Trophoblast cell (in vitro differentiated cells and primary cell): ENCODE data around the gene AGAP1.

Experiments
- DNase-seq, 2 donors: peaks; one replicate each; pipeline ENCODE4 v3.0.0-alpha.2; 2016
- H2AFZ ChIP-seq: 2 replicates; pipeline ENCODE4 v1.6.1; 2013; ENCODE audit warnings: low read length, moderate library complexity, mild to moderate bottlenecking; ENCODE audit not compliant: insufficient read depth, poor library complexity
- H2AK5ac ChIP-seq: 2 replicates; pipeline ENCODE4 v1.6.1; 2013; ENCODE audit warnings: mild to moderate bottlenecking, low read length
- H2BK120ac ChIP-seq: 2 replicates; pipeline ENCODE4 v1.6.1; 2013; ENCODE audit warnings: low read length, mild to moderate bottlenecking, moderate library complexity; ENCODE audit not compliant: insufficient read depth, poor library complexity
- H2BK12ac ChIP-seq: 2 replicates; pipeline ENCODE4 v1.6.1; 2013; ENCODE audit warnings: mild to moderate bottlenecking, low read length, moderate library complexity
- H2BK5ac ChIP-seq: 2 replicates; pipeline ENCODE4 v1.6.1; 2013; ENCODE audit warnings: low read length, low read depth, moderate library complexity, mild to moderate bottlenecking; ENCODE audit not compliant: poor library complexity
- H3K14ac ChIP-seq: 2 replicates; pipeline ENCODE4 v1.6.1; 2013; ENCODE audit warnings: mild to moderate bottlenecking, low read length
- H3K18ac ChIP-seq: 2 replicates; pipeline ENCODE4 v1.6.1; 2013; ENCODE audit warnings: mild to moderate bottlenecking, low read length
- H3K23ac ChIP-seq: 2 replicates; pipeline ENCODE4 v1.6.1; 2013; ENCODE audit warnings: low read length
- H3K27ac ChIP-seq: 2 replicates; pipeline ENCODE4 v1.5.1; 2013; ENCODE audit warnings: low read depth, mild to moderate bottlenecking, inconsistent platforms, low read length, moderate library complexity
- H3K27me3 ChIP-seq: 2 replicates; pipeline ENCODE4 v1.6.1; 2013; ENCODE audit warnings: inconsistent platforms, mild to moderate bottlenecking, low read length, moderate library complexity; ENCODE audit not compliant: insufficient read depth
- H3K36me3 ChIP-seq, 2 experiments: 1 replicate in 1 of 2; 2 replicates in 1 of 2; pipeline ENCODE4 v1.6.1; 2013; ENCODE audit warnings: low read length in 2 of 2, mild to moderate bottlenecking in 2 of 2, moderate library complexity in 1 of 2; ENCODE audit not compliant: insufficient read depth in 2 of 2, control insufficient read depth in 1 of 2
- H3K4ac ChIP-seq: 2 replicates; pipeline ENCODE4 v1.6.1; 2013; ENCODE audit warnings: low read depth, mild to moderate bottlenecking, low read length, moderate library complexity
- H3K4me1 ChIP-seq, 2 experiments: 1 replicate in 1 of 2; 2 replicates in 1 of 2; pipeline ENCODE4 v1.6.1; 2013; ENCODE audit warnings: low read length in 2 of 2, mild to moderate bottlenecking in 2 of 2, moderate library complexity in 1 of 2; ENCODE audit not compliant: insufficient read depth in 2 of 2, control insufficient read depth in 1 of 2
- H3K4me2 ChIP-seq: 2 replicates; pipeline ENCODE4 v1.6.1; 2013; ENCODE audit warnings: inconsistent platforms, mild to moderate bottlenecking, low read length, moderate library complexity
- H3K4me3 ChIP-seq: 2 replicates; pipeline ENCODE4 v1.5.1; 2013; ENCODE audit warnings: mild to moderate bottlenecking, low read depth, low read length, inconsistent platforms
- H3K79me1 ChIP-seq: one replicate; pipeline ENCODE4 v1.6.1; 2013; ENCODE audit warnings: low read length
- H3K79me2 ChIP-seq: 2 replicates; pipeline ENCODE4 v1.6.1; 2013; ENCODE audit warnings: low read length, mild to moderate bottlenecking; ENCODE audit not compliant: control insufficient read depth, insufficient read depth, poor library complexity
- H3K9ac ChIP-seq: 2 replicates; pipeline ENCODE4 v1.6.1; 2013; ENCODE audit warnings: mild to moderate bottlenecking, low read length
- H3K9me3 ChIP-seq: 2 replicates; pipeline ENCODE4 v1.6.1; 2013; ENCODE audit warnings: low read depth, mild to moderate bottlenecking, control low read depth, inconsistent platforms, low read length; ENCODE audit not compliant: insufficient read depth
- H4K12ac ChIP-seq: 2 replicates; pipeline ENCODE4 v1.6.1; 2013; ENCODE audit warnings: low read depth, mild to moderate bottlenecking, low read length, moderate library complexity
- H4K8ac ChIP-seq: 2 replicates; pipeline ENCODE4 v1.6.1; 2013; ENCODE audit warnings: low read depth, mild to moderate bottlenecking, low read length, moderate library complexity
- H4K91ac ChIP-seq: one replicate; pipeline ENCODE4 v1.6.1; 2013; ENCODE audit warnings: low read depth, mild to moderate bottlenecking, low read length, moderate library complexity
- WGBS: extraction: QIAGEN DNeasy Blood & Tissue Kit; methylation state at CpG from one replicate; pipeline ENCODE4 v1.1.7; 2013; ENCODE audit warnings: missing lambda C conversion rate; ENCODE audit not compliant: insufficient read length, insufficient coverage; ENCODE audit errors: extremely low coverage; 5-methylcytosine and 5-hydroxymethylcytosine counted together

The AGAP1 gene

DNA sequence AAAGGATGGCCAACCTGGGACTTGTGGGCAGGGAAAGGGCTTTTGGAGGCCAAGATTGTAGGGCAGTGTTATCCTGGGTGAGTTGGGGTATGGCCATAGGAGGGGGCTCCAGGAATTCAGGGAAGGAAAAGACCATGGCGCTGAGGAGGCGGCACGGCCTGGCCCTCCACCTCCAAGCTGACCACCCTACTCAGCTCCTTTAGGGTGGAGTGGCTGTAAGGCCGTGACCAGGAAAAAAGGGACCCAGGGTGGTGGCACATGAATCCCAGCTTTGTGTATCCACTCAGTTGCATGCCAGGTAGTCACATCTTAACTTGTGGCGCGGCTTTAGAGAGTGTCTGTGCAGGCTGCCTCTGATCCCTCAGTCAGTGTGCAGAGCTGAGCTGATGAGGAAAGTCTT, 168.1 kb downstream of the AGAP1 start:
- no peak overlapping the region for H2BK120ac ChIP-seq
- no CpG with 5 or more reads among the region's 6 CpGs for WGBS
- H4K8ac ChIP-seq: no peak overlapping the region
- H2AFZ ChIP-seq: no peak overlapping the region
- peaks cover 2% of the 10 kb centered on the region for H3K9me3 ChIP-seq
- no peaks in the 10 kb centered on the region for H3K27me3 ChIP-seq
- no peaks in the 10 kb centered on the region for H3K79me2 ChIP-seq
- H3K4me2 ChIP-seq: no peak overlapping the region
- no peak overlapping the region for H4K91ac ChIP-seq
- no peak for DNase-seq
- no peaks in the 10 kb centered on the region for H3K79me1 ChIP-seq
- H4K12ac ChIP-seq: no peak overlapping the region
- H2BK5ac ChIP-seq: no peak overlapping the region
- no peak overlapping the region for H3K23ac ChIP-seq
- no peak overlapping the region for H3K27ac ChIP-seq
- H2AK5ac ChIP-seq: no peak overlapping the region
- no peak overlapping the region for H3K9ac ChIP-seq
- no peak overlapping the region for H3K18ac ChIP-seq
- peaks cover 0 to 2% of the 10 kb centered on the region in 2 experiments for H3K4me1 ChIP-seq
- H2BK12ac ChIP-seq: no peak overlapping the region
- H3K4me3 ChIP-seq: no peak overlapping the region
- no peak overlapping the region for H3K14ac ChIP-seq
- H3K4ac ChIP-seq: no peak overlapping the region
- no peaks in the 10 kb centered on the region for H3K36me3 ChIP-seq

DNA sequence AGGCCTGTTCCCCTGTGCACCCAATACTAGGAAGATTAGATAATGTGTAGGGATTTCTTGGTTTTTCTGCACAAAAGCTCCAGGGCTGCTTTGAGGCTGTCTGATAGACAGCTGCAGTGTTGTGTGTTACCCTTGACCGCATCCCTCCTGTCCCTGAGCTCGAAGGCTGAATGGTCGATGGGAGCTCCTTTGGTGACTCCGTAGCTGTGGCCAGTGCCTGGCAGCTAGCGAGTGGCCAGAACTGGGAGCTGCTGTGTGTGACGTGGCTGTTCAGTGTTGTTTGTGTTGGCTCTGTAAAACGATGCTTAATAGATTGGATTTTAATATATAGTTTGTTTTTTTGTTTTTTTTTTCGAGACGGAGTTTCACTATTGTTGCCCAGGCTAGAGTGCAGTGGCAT, 170.0 kb downstream of the AGAP1 start:
- Histone ChIP-seq H2BK12ac (no peak overlapping the region), H3K4me2 (no peak overlapping the region), H3K79me1 (no peaks in the 10 kb centered on the region), H2BK120ac (no peak overlapping the region), H2AK5ac (no peak overlapping the region), H3K18ac (no peak overlapping the region), H3K4ac (no peak overlapping the region), H4K12ac (no peak overlapping the region), H3K27me3 (no peaks in the 10 kb centered on the region), H3K36me3 (no peaks in the 10 kb centered on the region), H2AFZ (no peak overlapping the region), H3K23ac (no peak overlapping the region), H3K79me2 (no peaks in the 10 kb centered on the region), H3K14ac (no peak overlapping the region), H3K4me3 (no peak overlapping the region), H3K4me1 (no peaks in the 10 kb centered on the region), H4K91ac (no peak overlapping the region), H3K9ac (no peak overlapping the region), H2BK5ac (no peak overlapping the region), H3K27ac (no peak overlapping the region), H3K9me3 (peaks cover 2% of the 10 kb centered on the region), H4K8ac (no peak overlapping the region)
- WGBS: no CpG with 5 or more reads among the region's 9 CpGs
- DNase-seq: no peak

DNA sequence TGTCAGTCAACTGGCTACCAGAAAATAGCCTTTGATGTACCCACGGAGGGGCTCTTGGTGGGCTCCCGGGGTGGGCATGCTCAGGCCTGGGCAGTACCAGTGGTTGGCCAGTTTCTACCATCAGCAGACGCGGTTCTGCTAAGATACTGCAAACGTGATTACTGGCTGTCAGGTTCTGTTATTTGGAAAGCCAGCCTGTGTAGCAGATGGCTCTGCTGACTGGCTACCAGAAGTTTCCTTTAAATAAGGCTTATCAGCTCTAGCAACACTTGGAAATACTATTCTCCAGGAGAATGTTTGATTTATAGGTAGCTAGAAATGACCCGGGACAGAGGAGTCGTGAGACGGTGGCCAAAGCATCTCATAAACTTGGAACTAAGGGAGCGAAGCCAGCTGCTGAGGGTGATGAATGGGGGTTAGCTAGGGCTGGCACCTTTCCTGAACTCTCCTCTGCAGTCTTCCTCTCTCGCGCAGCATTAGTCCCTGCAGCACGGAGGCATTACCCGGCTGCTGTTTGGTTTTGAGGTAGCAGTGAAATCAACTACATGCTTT, 171.9 kb downstream of the AGAP1 start:
- Histone ChIP-seq H2AFZ (no peak overlapping the region), H3K9ac (no peak overlapping the region), H3K79me2 (no peaks in the 10 kb centered on the region), H3K79me1 (no peaks in the 10 kb centered on the region), H3K14ac (no peak overlapping the region), H3K27ac (no peak overlapping the region), H2AK5ac (no peak overlapping the region), H3K27me3 (peaks cover 12% of the 10 kb centered on the region), H2BK5ac (no peak overlapping the region), H4K91ac (no peak overlapping the region), H3K18ac (peak overlapping the region; percentile 78), H4K8ac (no peak overlapping the region), H2BK120ac (no peak overlapping the region), H3K4ac (no peak overlapping the region), H2BK12ac (no peak overlapping the region), H3K4me2 (no peak overlapping the region), H3K4me1 (peaks cover 6 to 12% of the 10 kb centered on the region in 2 experiments), H4K12ac (no peak overlapping the region), H3K23ac (no peak overlapping the region), H3K36me3 (no peaks in the 10 kb centered on the region), H3K4me3 (no peak overlapping the region), H3K9me3 (peaks cover 4% of the 10 kb centered on the region)
- DNase-seq: no peak
- WGBS: no CpG with 5 or more reads among the region's 13 CpGs

DNA sequence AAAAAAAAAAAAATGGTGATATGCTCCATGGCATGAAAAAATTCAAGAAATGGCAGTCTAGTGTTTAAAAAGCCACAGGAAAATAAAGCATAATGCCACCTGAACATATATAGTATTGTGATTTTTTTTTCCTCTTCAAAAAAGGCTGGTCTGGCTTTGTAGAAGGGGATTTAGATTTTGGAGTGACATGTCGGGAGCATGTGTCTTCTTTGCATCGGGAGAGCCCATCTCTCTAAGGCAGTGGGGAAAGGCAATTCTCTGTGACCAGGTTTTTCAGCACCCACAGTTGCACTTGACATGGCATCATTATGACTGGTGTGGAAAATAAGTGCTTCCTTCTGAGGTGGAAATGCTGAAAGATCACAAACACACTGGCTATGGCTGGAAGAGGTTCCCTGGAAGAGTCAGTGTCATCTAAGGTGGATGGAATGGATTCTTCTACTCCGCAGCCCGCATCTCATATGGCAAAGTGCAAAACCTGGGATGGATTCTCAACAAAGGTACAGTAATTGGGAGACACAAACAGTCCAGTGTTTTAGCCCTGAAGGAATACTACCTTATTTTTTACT, 172.5 kb downstream of the AGAP1 start:
- no peak overlapping the region for H3K4me3 ChIP-seq

More for the DNA sequence above, 172.5 kb downstream of the AGAP1 start:
- Histone ChIP-seq H3K23ac (no peak overlapping the region), H2BK120ac (no peak overlapping the region), H3K27ac (no peak overlapping the region), H3K4me1 (peaks cover 10 to 16% of the 10 kb centered on the region in 2 experiments), H3K4me2 (peak overlapping the region; percentile 26), H3K27me3 (peaks cover 17% of the 10 kb centered on the region), H2AFZ (no peak overlapping the region), H3K14ac (no peak overlapping the region), H4K12ac (no peak overlapping the region), H3K79me1 (no peaks in the 10 kb centered on the region), H2BK5ac (no peak overlapping the region), H4K91ac (no peak overlapping the region), H3K36me3 (no peaks in the 10 kb centered on the region), H4K8ac (no peak overlapping the region), H2AK5ac (no peak overlapping the region), H2BK12ac (no peak overlapping the region), H3K79me2 (no peaks in the 10 kb centered on the region), H3K9me3 (peaks cover 4% of the 10 kb centered on the region), H3K18ac (no peak overlapping the region), H3K4ac (no peak overlapping the region), H3K9ac (no peak overlapping the region)
- no CpG with 5 or more reads among the region's 4 CpGs for WGBS
- DNase-seq: peak; percentile 66 to 92
